ENCODE data around the gene DOCK7. TPM values are rescaled to one million over a fixed set of nuclear protein-coding genes. Genes with fewer than 3 reads are reported as not detected.

The DOCK7 gene
- total and polyA plus RNA-seq, 2 of the 8 experiments (the other 6 are each of a cell fraction or from before 2014, with no cell fraction given), result 10.2 to 33.7 TPM

GRCh38 chr1:62599044-62599443 lies 89.1 kb downstream of the DOCK7 start:
- no peaks in the 10 kb centered on the region for H3K23me2 ChIP-seq (ENCODE audit: low read depth, low read length)
- no peak overlapping the region for H2BK12ac ChIP-seq (ENCODE audit: low read depth, low read length)
- H2AFZ ChIP-seq (ENCODE audit: low read length), result no peak overlapping the region
- H3K36me3 ChIP-seq (ENCODE audit: control insufficient read depth in 2 of 4, insufficient read depth in 4 of 4, low read length in 3 of 4), result no peaks in the 10 kb centered on the region
- no peak overlapping the region for H3K27ac ChIP-seq (ENCODE audit: low read depth, low read length)
- DNase-seq (ENCODE audit: low read depth in 1 of 2, low spot score in 2 of 2) (no peak), FAIRE-seq (no peak)
- no peak overlapping the region for H3K4me3 ChIP-seq (ENCODE audit: extremely low read depth in 1 of 4, insufficient read depth in 2 of 4, low read depth in 3 of 4, low read length in 4 of 4)
- H3K4me2 ChIP-seq (ENCODE audit: insufficient read depth in 1 of 2, low read depth in 2 of 2, low read length in 2 of 2), result no peak overlapping the region
- WGBS, 2 experiments (ENCODE audit: extremely low coverage in 1 of 2, insufficient coverage in 1 of 2, insufficient read length in 1 of 2, insufficient replicate concordance in 2 of 2, low coverage in 1 of 2, low lambda C conversion rate in 2 of 2, missing lambda C conversion rate in 1 of 2), result 90% methylated on average over 5 of the region's 5 CpGs; no CpG with 5 or more reads in 1 of the 2 experiments
- no peak overlapping the region for H3K18ac ChIP-seq (ENCODE audit: extremely low read depth, low read length)
- peak overlapping the region; percentile 83 for H3K23ac ChIP-seq (ENCODE audit: insufficient read length)
- H2AK5ac ChIP-seq (ENCODE audit: low read depth, low read length), result no peak overlapping the region
- no peaks in the 10 kb centered on the region for H3K9me3 ChIP-seq (ENCODE audit: insufficient read depth in 2 of 2, low read depth in 1 of 2, low read length in 1 of 2)
- H4K91ac ChIP-seq (replicated peaks; ENCODE audit: insufficient read length, low read length), result no peak overlapping the region
- H4K5ac ChIP-seq (ENCODE audit: insufficient read length, low read depth, low read length), result no peak overlapping the region
- no peak overlapping the region for H4K8ac ChIP-seq (ENCODE audit: extremely low read depth, insufficient read depth, low read length)
- no peak overlapping the region for H2BK5ac ChIP-seq (ENCODE audit: low read depth, low read length)
- H3K14ac ChIP-seq (ENCODE audit: insufficient read length), result no peak overlapping the region
- POLR2A ChIA-PET (ENCODE audit: partially characterized antibody), result interaction anchor here (1.4 kb wide), 1 partner anchor 39 kb away, joined by 3 read pairs; no protein-coding TSS in a partner anchor
- H3K4me1 ChIP-seq (replicated peaks in 1 of 4; ENCODE audit: control insufficient read depth in 3 of 4, insufficient read depth in 4 of 4, low read length in 3 of 4), result no peaks in the 10 kb centered on the region
- no peak overlapping the region for H3K56ac ChIP-seq (replicated peaks; ENCODE audit: insufficient read length, low read depth, low read length)
- CTCF ChIA-PET (ENCODE audit: partially characterized antibody), result interaction anchor here (1.1 to 1.3 kb wide), 2 partner anchors 149 to 307 kb away, joined by 3 to 4 read pairs; no protein-coding TSS in a partner anchor
- H2BK20ac ChIP-seq (ENCODE audit: low read length), result no peak overlapping the region
- no peaks in the 10 kb centered on the region for H3K79me2 ChIP-seq (ENCODE audit: control insufficient read depth in 1 of 2, insufficient read depth in 2 of 2, low read length in 2 of 2)
- H3K27me3 ChIP-seq (replicated peaks in 1 of 4; ENCODE audit: control insufficient read depth in 3 of 4, extremely low read depth in 1 of 4, insufficient read depth in 3 of 4, low read length in 3 of 4), result no peaks in the 10 kb centered on the region
- H2BK15ac ChIP-seq (ENCODE audit: low read length), result no peak overlapping the region
- H3K9ac ChIP-seq (replicated peaks in 1 of 4; ENCODE audit: extremely low read depth in 1 of 4, low read depth in 3 of 4, low read length in 3 of 4), result no peak overlapping the region
- H4K20me1 ChIP-seq (replicated peaks in 1 of 2; ENCODE audit: control insufficient read depth in 1 of 2, insufficient read depth in 2 of 2, low read length in 2 of 2), result no peaks in the 10 kb centered on the region
- no peak overlapping the region for H2BK120ac ChIP-seq (replicated peaks; ENCODE audit: low read depth, low read length)
- H3K79me1 ChIP-seq (ENCODE audit: low read depth, low read length), result no peaks in the 10 kb centered on the region
- no peak overlapping the region for H3K4ac ChIP-seq (replicated peaks; ENCODE audit: insufficient read length, low read depth, low read length)
- TF ChIP-seq ZNF274 (IDR thresholded peaks at IDR 0.05; ENCODE audit: borderline replicate concordance, extremely low read depth, low read length) (no peak), SUZ12 (IDR thresholded peaks at IDR 0.05; ENCODE audit: low read length) (no peak)

All from H1 (cell line).